Measurements from ENCODE around the gene TSKS.

DNA sequence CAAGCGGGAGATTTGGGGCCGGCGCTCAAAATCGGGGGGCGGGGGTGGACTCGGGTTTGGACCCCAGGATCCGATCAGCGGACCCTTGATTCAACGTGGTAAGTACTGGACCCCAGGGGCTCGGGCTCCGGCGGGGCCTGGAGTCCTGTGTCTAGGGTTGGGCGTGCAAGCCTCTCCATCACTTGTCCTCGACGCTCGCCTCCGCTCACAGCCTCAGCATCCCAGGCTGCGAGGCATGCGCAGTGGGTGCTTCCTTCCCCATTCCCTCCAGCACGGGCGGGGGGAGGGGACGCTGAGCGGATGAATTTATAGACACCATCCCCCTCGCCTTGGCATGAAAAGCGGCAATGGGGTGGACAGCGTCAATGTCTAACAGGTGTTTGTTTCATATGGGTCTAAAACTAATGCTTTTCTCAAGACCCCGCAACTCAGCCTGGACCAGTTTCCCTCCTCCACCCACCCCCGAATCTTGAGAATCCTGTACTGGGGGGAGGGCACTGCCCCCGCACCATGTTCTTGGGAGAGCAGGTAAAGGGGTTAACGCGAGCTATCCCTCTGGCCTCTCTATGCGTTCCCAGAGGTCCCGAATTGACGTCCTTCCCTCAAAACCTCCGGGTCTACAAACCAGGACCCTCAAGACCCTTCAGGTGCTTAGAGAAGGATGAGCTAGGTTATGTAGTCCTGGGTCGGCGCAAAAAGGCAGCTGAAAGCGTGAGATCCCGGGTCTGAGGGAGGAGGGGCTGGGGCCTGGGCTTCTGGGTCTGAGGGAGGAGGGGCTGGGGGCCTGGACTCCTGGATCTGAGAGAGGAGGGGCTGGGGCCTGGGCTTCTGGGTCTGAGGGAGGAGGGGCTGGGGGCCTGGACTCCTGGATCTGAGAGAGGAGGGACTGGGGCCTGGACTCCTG lies 71.6 kb downstream of the TSKS start:
- TF ChIP-seq POLR2A (IDR thresholded peaks at IDR 0.05) (no peak), POLR2AphosphoS5 (IDR thresholded peaks at IDR 0.05) (no peak), EP300 (IDR thresholded peaks at IDR 0.05) (no peak)

Data from sigmoid colon (tissue), 4 donors.